ENCODE data around the gene THAP3. TPM values are rescaled to one million over a fixed set of nuclear protein-coding genes. Genes with fewer than 3 reads are reported as not detected.

Gene THAP3
- total and polyA plus RNA-seq, 2 of the 8 experiments (the other 6 are each of a cell fraction or from before 2014, with no cell fraction given): 8.2 to 15.3 TPM

DNA sequence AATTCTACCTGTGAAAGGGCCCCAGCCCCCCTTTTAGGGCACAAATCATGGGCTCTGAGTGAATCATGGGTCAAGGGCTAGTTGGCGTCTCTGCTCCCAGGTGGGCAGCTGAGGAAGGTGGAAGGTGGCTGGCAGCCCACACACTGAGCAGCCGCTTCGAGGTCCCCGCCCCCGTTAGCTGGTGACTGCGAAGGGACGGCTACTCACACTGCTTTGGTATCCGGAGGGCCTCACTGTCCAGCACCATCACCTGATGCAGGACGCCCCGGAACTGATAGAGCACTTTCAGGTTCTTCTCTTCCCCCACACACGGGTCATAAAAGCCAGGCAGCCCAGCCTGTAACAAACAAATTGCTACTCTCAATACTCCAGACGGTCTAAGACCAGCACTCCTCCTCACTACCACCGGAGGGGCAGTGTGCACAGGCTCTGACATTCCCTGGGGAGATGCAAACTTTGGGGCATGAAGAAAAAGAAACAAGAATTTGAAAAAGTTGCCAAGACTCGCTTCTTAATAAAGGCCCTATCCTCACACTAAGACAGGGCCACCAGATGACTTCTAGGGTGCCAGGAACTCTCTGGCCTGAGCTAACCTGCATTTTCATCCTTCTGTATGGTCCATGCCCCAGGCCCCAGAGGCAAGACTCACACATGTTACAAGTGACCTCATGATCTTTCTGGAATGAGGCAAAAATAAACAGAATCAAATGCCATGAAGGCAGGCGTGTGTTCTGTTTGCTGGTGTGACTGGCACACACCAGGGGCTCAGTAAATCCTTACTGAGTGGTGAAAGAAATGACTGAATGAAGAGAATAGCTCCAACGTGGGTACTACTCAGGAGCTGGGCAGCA is 11.5 kb downstream of the THAP3 start (continued):
- TF ChIP-seq, protein P1, sequence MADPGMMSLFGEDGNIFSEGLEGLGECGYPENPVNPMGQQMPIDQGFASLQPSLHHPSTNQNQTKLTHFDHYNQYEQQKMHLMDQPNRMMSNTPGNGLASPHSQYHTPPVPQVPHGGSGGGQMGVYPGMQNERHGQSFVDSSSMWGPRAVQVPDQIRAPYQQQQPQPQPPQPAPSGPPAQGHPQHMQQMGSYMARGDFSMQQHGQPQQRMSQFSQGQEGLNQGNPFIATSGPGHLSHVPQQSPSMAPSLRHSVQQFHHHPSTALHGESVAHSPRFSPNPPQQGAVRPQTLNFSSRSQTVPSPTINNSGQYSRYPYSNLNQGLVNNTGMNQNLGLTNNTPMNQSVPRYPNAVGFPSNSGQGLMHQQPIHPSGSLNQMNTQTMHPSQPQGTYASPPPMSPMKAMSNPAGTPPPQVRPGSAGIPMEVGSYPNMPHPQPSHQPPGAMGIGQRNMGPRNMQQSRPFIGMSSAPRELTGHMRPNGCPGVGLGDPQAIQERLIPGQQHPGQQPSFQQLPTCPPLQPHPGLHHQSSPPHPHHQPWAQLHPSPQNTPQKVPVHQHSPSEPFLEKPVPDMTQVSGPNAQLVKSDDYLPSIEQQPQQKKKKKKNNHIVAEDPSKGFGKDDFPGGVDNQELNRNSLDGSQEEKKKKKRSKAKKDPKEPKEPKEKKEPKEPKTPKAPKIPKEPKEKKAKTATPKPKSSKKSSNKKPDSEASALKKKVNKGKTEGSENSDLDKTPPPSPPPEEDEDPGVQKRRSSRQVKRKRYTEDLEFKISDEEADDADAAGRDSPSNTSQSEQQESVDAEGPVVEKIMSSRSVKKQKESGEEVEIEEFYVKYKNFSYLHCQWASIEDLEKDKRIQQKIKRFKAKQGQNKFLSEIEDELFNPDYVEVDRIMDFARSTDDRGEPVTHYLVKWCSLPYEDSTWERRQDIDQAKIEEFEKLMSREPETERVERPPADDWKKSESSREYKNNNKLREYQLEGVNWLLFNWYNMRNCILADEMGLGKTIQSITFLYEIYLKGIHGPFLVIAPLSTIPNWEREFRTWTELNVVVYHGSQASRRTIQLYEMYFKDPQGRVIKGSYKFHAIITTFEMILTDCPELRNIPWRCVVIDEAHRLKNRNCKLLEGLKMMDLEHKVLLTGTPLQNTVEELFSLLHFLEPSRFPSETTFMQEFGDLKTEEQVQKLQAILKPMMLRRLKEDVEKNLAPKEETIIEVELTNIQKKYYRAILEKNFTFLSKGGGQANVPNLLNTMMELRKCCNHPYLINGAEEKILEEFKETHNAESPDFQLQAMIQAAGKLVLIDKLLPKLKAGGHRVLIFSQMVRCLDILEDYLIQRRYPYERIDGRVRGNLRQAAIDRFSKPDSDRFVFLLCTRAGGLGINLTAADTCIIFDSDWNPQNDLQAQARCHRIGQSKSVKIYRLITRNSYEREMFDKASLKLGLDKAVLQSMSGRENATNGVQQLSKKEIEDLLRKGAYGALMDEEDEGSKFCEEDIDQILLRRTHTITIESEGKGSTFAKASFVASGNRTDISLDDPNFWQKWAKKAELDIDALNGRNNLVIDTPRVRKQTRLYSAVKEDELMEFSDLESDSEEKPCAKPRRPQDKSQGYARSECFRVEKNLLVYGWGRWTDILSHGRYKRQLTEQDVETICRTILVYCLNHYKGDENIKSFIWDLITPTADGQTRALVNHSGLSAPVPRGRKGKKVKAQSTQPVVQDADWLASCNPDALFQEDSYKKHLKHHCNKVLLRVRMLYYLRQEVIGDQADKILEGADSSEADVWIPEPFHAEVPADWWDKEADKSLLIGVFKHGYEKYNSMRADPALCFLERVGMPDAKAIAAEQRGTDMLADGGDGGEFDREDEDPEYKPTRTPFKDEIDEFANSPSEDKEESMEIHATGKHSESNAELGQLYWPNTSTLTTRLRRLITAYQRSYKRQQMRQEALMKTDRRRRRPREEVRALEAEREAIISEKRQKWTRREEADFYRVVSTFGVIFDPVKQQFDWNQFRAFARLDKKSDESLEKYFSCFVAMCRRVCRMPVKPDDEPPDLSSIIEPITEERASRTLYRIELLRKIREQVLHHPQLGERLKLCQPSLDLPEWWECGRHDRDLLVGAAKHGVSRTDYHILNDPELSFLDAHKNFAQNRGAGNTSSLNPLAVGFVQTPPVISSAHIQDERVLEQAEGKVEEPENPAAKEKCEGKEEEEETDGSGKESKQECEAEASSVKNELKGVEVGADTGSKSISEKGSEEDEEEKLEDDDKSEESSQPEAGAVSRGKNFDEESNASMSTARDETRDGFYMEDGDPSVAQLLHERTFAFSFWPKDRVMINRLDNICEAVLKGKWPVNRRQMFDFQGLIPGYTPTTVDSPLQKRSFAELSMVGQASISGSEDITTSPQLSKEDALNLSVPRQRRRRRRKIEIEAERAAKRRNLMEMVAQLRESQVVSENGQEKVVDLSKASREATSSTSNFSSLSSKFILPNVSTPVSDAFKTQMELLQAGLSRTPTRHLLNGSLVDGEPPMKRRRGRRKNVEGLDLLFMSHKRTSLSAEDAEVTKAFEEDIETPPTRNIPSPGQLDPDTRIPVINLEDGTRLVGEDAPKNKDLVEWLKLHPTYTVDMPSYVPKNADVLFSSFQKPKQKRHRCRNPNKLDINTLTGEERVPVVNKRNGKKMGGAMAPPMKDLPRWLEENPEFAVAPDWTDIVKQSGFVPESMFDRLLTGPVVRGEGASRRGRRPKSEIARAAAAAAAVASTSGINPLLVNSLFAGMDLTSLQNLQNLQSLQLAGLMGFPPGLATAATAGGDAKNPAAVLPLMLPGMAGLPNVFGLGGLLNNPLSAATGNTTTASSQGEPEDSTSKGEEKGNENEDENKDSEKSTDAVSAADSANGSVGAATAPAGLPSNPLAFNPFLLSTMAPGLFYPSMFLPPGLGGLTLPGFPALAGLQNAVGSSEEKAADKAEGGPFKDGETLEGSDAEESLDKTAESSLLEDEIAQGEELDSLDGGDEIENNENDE (IDR thresholded peaks at IDR 0.05; ENCODE audit: insufficient replicate concordance, low read length): no peak
- TF ChIP-seq SAP30 (IDR thresholded peaks at IDR 0.05; ENCODE audit: insufficient read depth, insufficient replicate concordance, low read length): no peak
- TF ChIP-seq BCL11A (IDR thresholded peaks at IDR 0.05; ENCODE audit: low read depth in 2 of 2, low read length in 2 of 2): no peak

All from H1 (cell line).